ENCODE measurements around the gene MRPL51.
A peak's percentile ranks its signal among the peaks of the same experiment; 100 is the strongest.

Gene MRPL51

GRCh38 chr12:6459004-6459337 lies 34.1 kb downstream of the MRPL51 start:
- DNase-seq: no peak

GRCh38 chr12:6458281-6459003 lies 34.6 kb downstream of the MRPL51 start:
- no peak for DNase-seq

- no peak for DNase-seq
Measured at GRCh38 chr12:6457220-6457945, 35.7 kb downstream of the MRPL51 start.

- no peak for DNase-seq
Measured at GRCh38 chr12:6452944-6453630, 40.0 kb downstream of the MRPL51 start.

- no peak for DNase-seq
Measured at GRCh38 chr12:6452245-6452943, 40.7 kb downstream of the MRPL51 start.

GRCh38 chr12:6451348-6452244 lies 41.5 kb downstream of the MRPL51 start, which contains the start of gene TAPBPL:
Gene TAPBPL, plus strand, starts transcription at chr12:6452042. Its CDS starts 207 bp downstream, at chr12:6452249.
- peak; percentile 31 to 60 (median 54) for DNase-seq

GRCh38 chr12:6450869-6451347 lies 42.2 kb downstream of the MRPL51 start:
- no peak for DNase-seq

- no peak for DNase-seq
Measured at GRCh38 chr12:6450091-6450868, 42.8 kb downstream of the MRPL51 start.

- no peak for DNase-seq
Measured at GRCh38 chr12:6444704-6445688, 48.1 kb downstream of the MRPL51 start, which contains the start of gene CD27. Gene CD27, plus strand, starts transcription at chr12:6444955. Its CDS starts 141 bp downstream, at chr12:6445096.

- DNase-seq: no peak
Measured at GRCh38 chr12:6444031-6444430, 49.0 kb downstream of the MRPL51 start.

GRCh38 chr12:6443361-6443983 lies 49.6 kb downstream of the MRPL51 start:
- no peak for DNase-seq

- DNase-seq: no peak
Measured at GRCh38 chr12:6442836-6443235, 50.2 kb downstream of the MRPL51 start.
